K562 (cell line): ENCODE results near the gene EHD3. TPM values are rescaled to one million over a fixed set of nuclear protein-coding genes. Genes with fewer than 3 reads are reported as not detected.

Experiments used
- ATAC-seq: fragments of 200-7000 bp; cut with Tn5 transposase; 3 replicates; pipeline ENCODE4 v1.9.1; 2020; ENCODE audit warnings: moderate library complexity
- BruUV-seq: library from RNA; stranded (reverse); fragments of 400-500 nt; replicated peaks from 2 replicates; lab custom pipeline; 2021; lab: Mats Ljungman, UMichigan
- CTCF ChIA-PET: fragments of 300-600 bp; formaldehyde crosslinking; extraction: SDS; loops from one replicate; lab custom pipeline; 2021; ENCODE audit warnings: low intra/inter-chr PET ratio; lab: Yijun Ruan, JAX
- POLR2A ChIA-PET: fragments of 300-600, 350-650 bp; sonication (Branson Sonifier 250); formaldehyde crosslinking; extraction: SDS; loops from one replicate; lab custom pipeline; 2021; ENCODE audit warnings: antibody characterized with exemption, inconsistent platforms; lab: Yijun Ruan, JAX
- DNase-seq, 4 experiments: peaks; one replicate each; pipeline versions ENCODE4 v3.0.0 to v3.0.0-alpha.2; 2011 to 2018; ENCODE audit warnings: low spot score in 3 of 4, mixed read lengths in 3 of 4; ENCODE audit errors: extremely low read depth in 1 of 4
- FAIRE-seq: peaks from 2 replicates; lab custom pipeline; 2011; peaks lifted over from hg19 to GRCh38; lab: Jason Lieb, UNC
- H2AFZ ChIP-seq: 2 replicates; pipeline ENCODE4 v1.6.0; 2011; ENCODE audit warnings: low read depth, low read length, control low read depth, inconsistent platforms
- H3K27ac ChIP-seq: fragments of 200-600 bp; 3 replicates; pipeline ENCODE4 v1.8.0; 2011; ENCODE audit warnings: low read depth, mild to moderate bottlenecking, control low read depth, inconsistent platforms, low read length, moderate library complexity, mixed read lengths; ENCODE audit errors: extremely low read depth
- H3K27me3 ChIP-seq, 2 experiments: fragments of 300-600 bp in 1 of 2; 2 replicates in 1 of 2; 3 replicates in 1 of 2; pipeline versions ENCODE4 v1.6.0 to v1.8.0; 2011; ENCODE audit warnings: inconsistent platforms in 2 of 2, low read length in 2 of 2, mild to moderate bottlenecking in 1 of 2, mixed read lengths in 1 of 2, moderate library complexity in 1 of 2; ENCODE audit not compliant: control insufficient read depth in 2 of 2, insufficient read depth in 2 of 2
- H3K36me3 ChIP-seq: fragments of 300-600 bp; 3 replicates; pipeline ENCODE4 v1.8.0; 2011; ENCODE audit warnings: mild to moderate bottlenecking, low read length, inconsistent platforms; ENCODE audit not compliant: control insufficient read depth, insufficient read depth
- H3K4me1 ChIP-seq, 2 experiments: fragments of 200-600 bp in 1 of 2; replicated peaks in 1 of 2; 2 replicates in 1 of 2; 3 replicates in 1 of 2; pipeline versions ENCODE4 v1.5.1 to v1.8.0; 2011; ENCODE audit warnings: inconsistent platforms in 2 of 2, low read length in 2 of 2, mild to moderate bottlenecking in 1 of 2, mixed read lengths in 1 of 2, moderate library complexity in 1 of 2; ENCODE audit not compliant: control insufficient read depth in 2 of 2, insufficient read depth in 2 of 2
- H3K4me2 ChIP-seq: 2 replicates; pipeline ENCODE4 v1.6.1; 2011; ENCODE audit warnings: low read length, control low read depth, inconsistent platforms, mixed read lengths; ENCODE audit not compliant: insufficient read depth
- H3K4me3 ChIP-seq: fragments of 200-600 bp; sonication (generic), shearing (Covaris generic); 2 replicates; pipeline ENCODE4 v1.5.1; 2016; ENCODE audit warnings: control low read depth, inconsistent platforms
- H3K79me2 ChIP-seq: fragments of 200-600 bp; 3 replicates; pipeline ENCODE4 v1.8.0; 2011; ENCODE audit warnings: low read length, inconsistent platforms; ENCODE audit not compliant: control insufficient read depth, insufficient read depth
- H3K9ac ChIP-seq, 2 experiments: 2 replicates each; pipeline versions ENCODE4 v1.6.0 to v1.6.1; 2011; ENCODE audit warnings: low read depth in 2 of 2, low read length in 2 of 2, control low read depth in 1 of 2, inconsistent platforms in 1 of 2, mild to moderate bottlenecking in 1 of 2, mixed read lengths in 1 of 2; ENCODE audit not compliant: insufficient read depth in 1 of 2
- H3K9me1 ChIP-seq: one replicate; pipeline ENCODE4 v1.6.0; 2011; ENCODE audit warnings: inconsistent platforms, mild to moderate bottlenecking, low read length, moderate library complexity; ENCODE audit not compliant: control insufficient read depth, insufficient read depth
- H3K9me3 ChIP-seq: replicated peaks from 2 replicates; pipeline ENCODE4 v1.5.1; 2011; ENCODE audit warnings: low read depth, low read length, inconsistent platforms; ENCODE audit not compliant: control insufficient read depth, insufficient read depth
- H4K20me1 ChIP-seq: replicated peaks from 2 replicates; pipeline ENCODE4 v1.6.1; 2011; ENCODE audit warnings: low read length, inconsistent platforms, mixed read lengths; ENCODE audit not compliant: control insufficient read depth, insufficient read depth
- EGR1 ChIP-seq: fragments of 450-650 bp; conservative IDR thresholded peaks from 2 replicates; pipeline ENCODE4 v1.6.1; 2017; ENCODE audit warnings: mild to moderate bottlenecking
- FOXP4 ChIP-seq: sonication (generic); formaldehyde crosslinking; IDR thresholded peaks from 2 replicates; pipeline ENCODE4 v1.8.0; 2022; ENCODE audit warnings: mild to moderate bottlenecking, missing genetic modification reagents, borderline replicate concordance
- GTF2F1 ChIP-seq: IDR thresholded peaks from 2 replicates; pipeline ENCODE4 v1.6.1; 2011; ENCODE audit warnings: low read depth, low read length, improper control_type of control experiment
- MTA1 ChIP-seq: fragments of 450-650 bp; IDR thresholded peaks from 2 replicates; pipeline ENCODE4 v1.6.1; 2017; ENCODE audit warnings: borderline replicate concordance
- RBM25 ChIP-seq: fragments of 200-400 bp; formaldehyde crosslinking; IDR thresholded peaks from 2 replicates; pipeline ENCODE4 v1.6.1; 2018; ENCODE audit warnings: low read length, low read depth, moderate library complexity; ENCODE audit not compliant: severe bottlenecking
- ZNF239 ChIP-seq: fragments of 250-450 bp; sonication (Bioruptor Pico); IDR thresholded peaks from 2 replicates; pipeline ENCODE4 v1.4.0; 2020; ENCODE audit warnings: mild to moderate bottlenecking
- WGBS: fragments of 100-300 bp; shearing (Covaris generic); methylation state at CpG from one replicate; pipeline ENCODE4 v1.1.6; 2016; ENCODE audit warnings: low coverage, mixed read lengths; ENCODE audit not compliant: insufficient coverage; ENCODE audit errors: missing lambda C conversion rate; 5-methylcytosine and 5-hydroxymethylcytosine counted together
- in situ Hi-C: fragments of 300-500 bp; cut with MboI; formaldehyde crosslinking; loops from 4 replicates; pipeline ENCODE4 v1.15.0; 2018; ENCODE audit warnings: inconsistent platforms, mixed read lengths
- intact Hi-C: fragments of 100-400 bp; cut with micrococcal nuclease; formaldehyde crosslinking; loops from 2 replicates; pipeline ENCODE4 v1.14.2; 2022
- polyA plus RNA-seq, 8 experiments: library from polyadenylated mRNA; depleted of rRNA in 4 of 8; stranded (reverse) in 5 of 8; unstranded in 3 of 8; fragments of >200 nt; fragmentation: Nextera tagmentation in 2 of 8; fragmentation: Illumina TruSeq in 1 of 8; extraction: Ambion mirVana in 2 of 8; extraction: Trizol in 1 of 8; gene quantifications; 2 replicates each; pipeline versions ENCODE4 v1.2.1 to v1.2.3, GENCODE V29; 2011 to 2014; ENCODE audit warnings: inconsistent platforms in 1 of 8, missing spikeins in 1 of 8
- total RNA-seq, 7 experiments: library from RNA; depleted of rRNA in 6 of 7; stranded (reverse); fragments of >200 nt in 6 of 7; fragmentation: Illumina TruSeq in 2 of 7; extraction: Trizol in 2 of 7; gene quantifications; 2 replicates each; pipeline versions ENCODE4 v1.2.1 to v1.2.3, GENCODE V29; 2011 to 2021; ENCODE audit warnings: low replicate concordance in 1 of 7
- TF ChIP-seq, protein P1 (sequence below): sonication (generic); formaldehyde crosslinking; IDR thresholded peaks from 2 replicates; pipeline ENCODE4 v1.8.0; 2023; ENCODE audit warnings: mild to moderate bottlenecking, missing genetic modification reagents
- TF ChIP-seq, protein P2 (sequence below): sonication (generic); formaldehyde crosslinking; IDR thresholded peaks from 2 replicates; pipeline ENCODE4 v1.8.1; 2023; ENCODE audit warnings: missing genetic modification reagents, mild to moderate bottlenecking, borderline replicate concordance
- TF ChIP-seq, protein P3 (sequence below): fragments of 250-450 bp; sonication (Bioruptor Pico); IDR thresholded peaks from 2 replicates; pipeline ENCODE4 v1.4.0; 2020; ENCODE audit warnings: mild to moderate bottlenecking, moderate library complexity, borderline replicate concordance

EHD3 gene
- total and polyA plus RNA-seq, 9 of the 15 experiments (the other 6 are each of a cell fraction or from before 2014, with no cell fraction given): under 0.01 to 0.04 (median 0.03) TPM; not detected in 3

- TF ChIP-seq ZNF239 (CRISPR knock-in tag): no peak
- TF ChIP-seq, protein P1, sequence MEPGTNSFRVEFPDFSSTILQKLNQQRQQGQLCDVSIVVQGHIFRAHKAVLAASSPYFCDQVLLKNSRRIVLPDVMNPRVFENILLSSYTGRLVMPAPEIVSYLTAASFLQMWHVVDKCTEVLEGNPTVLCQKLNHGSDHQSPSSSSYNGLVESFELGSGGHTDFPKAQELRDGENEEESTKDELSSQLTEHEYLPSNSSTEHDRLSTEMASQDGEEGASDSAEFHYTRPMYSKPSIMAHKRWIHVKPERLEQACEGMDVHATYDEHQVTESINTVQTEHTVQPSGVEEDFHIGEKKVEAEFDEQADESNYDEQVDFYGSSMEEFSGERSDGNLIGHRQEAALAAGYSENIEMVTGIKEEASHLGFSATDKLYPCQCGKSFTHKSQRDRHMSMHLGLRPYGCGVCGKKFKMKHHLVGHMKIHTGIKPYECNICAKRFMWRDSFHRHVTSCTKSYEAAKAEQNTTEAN: no peak
- TF ChIP-seq EGR1: no peak
Measured at GRCh38 chr2:31188131-31188530, 45.8 kb upstream of the EHD3 start (continued).

GRCh38 chr2:31189141-31189540 is 44.8 kb upstream of the EHD3 start:
- Histone ChIP-seq H3K27ac (no peak overlapping the region), H3K9me3 (no peaks in the 10 kb centered on the region), H3K4me1 (no peaks in the 10 kb centered on the region), H4K20me1 (no peaks in the 10 kb centered on the region), H3K9ac (no peak overlapping the region), H3K27me3 (peaks cover 0 to 25% of the 10 kb centered on the region in 2 experiments; a peak in 2 of 5 replicates), H3K9me1 (no peaks in the 10 kb centered on the region), H3K4me2 (no peak overlapping the region), H2AFZ (no peak overlapping the region), H3K4me3 (no peak overlapping the region), H3K79me2 (no peaks in the 10 kb centered on the region), H3K36me3 (no peaks in the 10 kb centered on the region)
- DNase-seq: no peak
- FAIRE-seq: no peak
- CTCF ChIA-PET: no interaction called here
- intact Hi-C loops: no loop called here
- no TSS peak for BruUV-seq
- POLR2A ChIA-PET: no interaction called here
- 4% methylated on average over 4 of the region's 4 CpGs for WGBS
- in situ Hi-C loops: no loop called here
- no peak for ATAC-seq
- TF ChIP-seq, protein P2, sequence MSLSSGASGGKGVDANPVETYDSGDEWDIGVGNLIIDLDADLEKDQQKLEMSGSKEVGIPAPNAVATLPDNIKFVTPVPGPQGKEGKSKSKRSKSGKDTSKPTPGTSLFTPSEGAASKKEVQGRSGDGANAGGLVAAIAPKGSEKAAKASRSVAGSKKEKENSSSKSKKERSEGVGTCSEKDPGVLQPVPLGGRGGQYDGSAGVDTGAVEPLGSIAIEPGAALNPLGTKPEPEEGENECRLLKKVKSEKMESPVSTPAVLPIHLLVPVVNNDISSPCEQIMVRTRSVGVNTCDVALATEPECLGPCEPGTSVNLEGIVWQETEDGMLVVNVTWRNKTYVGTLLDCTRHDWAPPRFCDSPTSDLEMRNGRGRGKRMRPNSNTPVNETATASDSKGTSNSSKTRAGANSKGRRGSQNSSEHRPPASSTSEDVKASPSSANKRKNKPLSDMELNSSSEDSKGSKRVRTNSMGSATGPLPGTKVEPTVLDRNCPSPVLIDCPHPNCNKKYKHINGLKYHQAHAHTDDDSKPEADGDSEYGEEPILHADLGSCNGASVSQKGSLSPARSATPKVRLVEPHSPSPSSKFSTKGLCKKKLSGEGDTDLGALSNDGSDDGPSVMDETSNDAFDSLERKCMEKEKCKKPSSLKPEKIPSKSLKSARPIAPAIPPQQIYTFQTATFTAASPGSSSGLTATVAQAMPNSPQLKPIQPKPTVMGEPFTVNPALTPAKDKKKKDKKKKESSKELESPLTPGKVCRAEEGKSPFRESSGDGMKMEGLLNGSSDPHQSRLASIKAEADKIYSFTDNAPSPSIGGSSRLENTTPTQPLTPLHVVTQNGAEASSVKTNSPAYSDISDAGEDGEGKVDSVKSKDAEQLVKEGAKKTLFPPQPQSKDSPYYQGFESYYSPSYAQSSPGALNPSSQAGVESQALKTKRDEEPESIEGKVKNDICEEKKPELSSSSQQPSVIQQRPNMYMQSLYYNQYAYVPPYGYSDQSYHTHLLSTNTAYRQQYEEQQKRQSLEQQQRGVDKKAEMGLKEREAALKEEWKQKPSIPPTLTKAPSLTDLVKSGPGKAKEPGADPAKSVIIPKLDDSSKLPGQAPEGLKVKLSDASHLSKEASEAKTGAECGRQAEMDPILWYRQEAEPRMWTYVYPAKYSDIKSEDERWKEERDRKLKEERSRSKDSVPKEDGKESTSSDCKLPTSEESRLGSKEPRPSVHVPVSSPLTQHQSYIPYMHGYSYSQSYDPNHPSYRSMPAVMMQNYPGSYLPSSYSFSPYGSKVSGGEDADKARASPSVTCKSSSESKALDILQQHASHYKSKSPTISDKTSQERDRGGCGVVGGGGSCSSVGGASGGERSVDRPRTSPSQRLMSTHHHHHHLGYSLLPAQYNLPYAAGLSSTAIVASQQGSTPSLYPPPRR (CRISPR knock-in tag): no peak
- TF ChIP-seq, protein P3, sequence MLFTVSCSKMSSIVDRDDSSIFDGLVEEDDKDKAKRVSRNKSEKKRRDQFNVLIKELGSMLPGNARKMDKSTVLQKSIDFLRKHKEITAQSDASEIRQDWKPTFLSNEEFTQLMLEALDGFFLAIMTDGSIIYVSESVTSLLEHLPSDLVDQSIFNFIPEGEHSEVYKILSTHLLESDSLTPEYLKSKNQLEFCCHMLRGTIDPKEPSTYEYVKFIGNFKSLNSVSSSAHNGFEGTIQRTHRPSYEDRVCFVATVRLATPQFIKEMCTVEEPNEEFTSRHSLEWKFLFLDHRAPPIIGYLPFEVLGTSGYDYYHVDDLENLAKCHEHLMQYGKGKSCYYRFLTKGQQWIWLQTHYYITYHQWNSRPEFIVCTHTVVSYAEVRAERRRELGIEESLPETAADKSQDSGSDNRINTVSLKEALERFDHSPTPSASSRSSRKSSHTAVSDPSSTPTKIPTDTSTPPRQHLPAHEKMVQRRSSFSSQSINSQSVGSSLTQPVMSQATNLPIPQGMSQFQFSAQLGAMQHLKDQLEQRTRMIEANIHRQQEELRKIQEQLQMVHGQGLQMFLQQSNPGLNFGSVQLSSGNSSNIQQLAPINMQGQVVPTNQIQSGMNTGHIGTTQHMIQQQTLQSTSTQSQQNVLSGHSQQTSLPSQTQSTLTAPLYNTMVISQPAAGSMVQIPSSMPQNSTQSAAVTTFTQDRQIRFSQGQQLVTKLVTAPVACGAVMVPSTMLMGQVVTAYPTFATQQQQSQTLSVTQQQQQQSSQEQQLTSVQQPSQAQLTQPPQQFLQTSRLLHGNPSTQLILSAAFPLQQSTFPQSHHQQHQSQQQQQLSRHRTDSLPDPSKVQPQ (CRISPR knock-in tag): no peak
- TF ChIP-seq FOXP4 (no peak), RBM25 (no peak), GTF2F1 (no peak), MTA1 (no peak)
